Fibroblast of skin of right quadriceps (primary cell): ENCODE data around the gene SPEM2.
A peak's percentile ranks its signal among the peaks of the same experiment; 100 is the strongest.
"Not testable (repeated sequence)": the region's sequence is repeated elsewhere in the genome, so short reads cannot be mapped to it uniquely, and the experiment has no call there.

Source experiments
- DNase-seq: peaks from one replicate; pipeline ENCODE4 v3.0.0-alpha.2; 2013

Gene SPEM2

GRCh38 chr17:7443499-7444485 lies 18.4 kb downstream of the SPEM2 start:
- DNase-seq, result peak; percentile 49

GRCh38 chr17:7444682-7445618 lies 19.5 kb downstream of the SPEM2 start, which contains the start of gene CHRNB1:
TSS of gene CHRNB1 (plus strand) at chr17:7445061. CDS start at chr17:7445128, 67 bp downstream.
- DNase-seq, result no peak

DNA sequence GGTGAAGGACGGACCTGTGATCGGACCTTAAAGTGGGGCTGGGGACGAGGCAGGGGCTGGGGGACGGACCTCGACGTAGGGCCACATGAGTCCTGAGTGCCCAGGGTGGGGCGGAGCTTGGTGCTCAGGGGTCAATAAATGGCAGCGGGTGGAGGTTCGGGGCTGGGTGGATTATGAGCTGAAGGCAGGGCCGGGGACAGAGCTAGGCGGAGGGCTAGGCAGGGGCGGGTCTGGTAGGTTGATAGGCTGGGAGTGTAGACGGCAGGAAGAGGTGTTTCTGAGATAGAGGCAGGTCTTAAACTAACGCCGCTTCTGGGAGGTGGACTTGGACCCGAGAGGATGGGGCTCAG lies 20.2 kb downstream of the SPEM2 start:
- no peak for DNase-seq

GRCh38 chr17:7448461-7448860 lies 23.0 kb downstream of the SPEM2 start:
- DNase-seq, result no peak

DNA sequence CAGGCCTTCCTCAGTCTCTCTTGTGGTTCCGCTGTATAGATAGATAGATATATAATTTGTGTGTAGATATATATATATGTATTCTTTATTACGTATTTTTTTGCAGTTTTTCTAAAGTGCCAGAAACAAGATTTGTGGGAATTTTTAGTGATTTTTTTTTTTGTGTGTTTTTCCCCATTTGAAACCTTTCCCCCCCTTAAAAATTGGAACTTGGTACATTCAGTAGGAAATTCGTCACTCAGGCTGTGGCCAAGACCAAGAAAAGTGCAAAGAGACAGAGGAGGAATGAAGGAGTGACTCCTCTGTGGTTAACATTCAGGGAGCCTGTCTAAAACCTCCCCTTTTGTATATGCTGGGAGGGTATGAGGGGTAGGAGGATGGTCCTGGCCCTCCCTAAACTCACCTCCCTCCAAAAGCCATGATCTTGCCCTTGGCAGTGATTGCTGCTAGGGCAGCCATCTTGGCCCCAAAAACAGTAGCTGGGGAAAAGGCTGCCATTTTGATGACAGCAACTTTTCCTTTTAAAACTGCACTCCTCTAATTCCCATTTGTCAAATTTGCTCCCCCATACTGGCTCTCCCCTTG lies 34.6 kb downstream of the SPEM2 start:
- DNase-seq, result no peak

- no peak for DNase-seq
Measured at GRCh38 chr17:7460850-7461660, 35.6 kb downstream of the SPEM2 start.

DNA sequence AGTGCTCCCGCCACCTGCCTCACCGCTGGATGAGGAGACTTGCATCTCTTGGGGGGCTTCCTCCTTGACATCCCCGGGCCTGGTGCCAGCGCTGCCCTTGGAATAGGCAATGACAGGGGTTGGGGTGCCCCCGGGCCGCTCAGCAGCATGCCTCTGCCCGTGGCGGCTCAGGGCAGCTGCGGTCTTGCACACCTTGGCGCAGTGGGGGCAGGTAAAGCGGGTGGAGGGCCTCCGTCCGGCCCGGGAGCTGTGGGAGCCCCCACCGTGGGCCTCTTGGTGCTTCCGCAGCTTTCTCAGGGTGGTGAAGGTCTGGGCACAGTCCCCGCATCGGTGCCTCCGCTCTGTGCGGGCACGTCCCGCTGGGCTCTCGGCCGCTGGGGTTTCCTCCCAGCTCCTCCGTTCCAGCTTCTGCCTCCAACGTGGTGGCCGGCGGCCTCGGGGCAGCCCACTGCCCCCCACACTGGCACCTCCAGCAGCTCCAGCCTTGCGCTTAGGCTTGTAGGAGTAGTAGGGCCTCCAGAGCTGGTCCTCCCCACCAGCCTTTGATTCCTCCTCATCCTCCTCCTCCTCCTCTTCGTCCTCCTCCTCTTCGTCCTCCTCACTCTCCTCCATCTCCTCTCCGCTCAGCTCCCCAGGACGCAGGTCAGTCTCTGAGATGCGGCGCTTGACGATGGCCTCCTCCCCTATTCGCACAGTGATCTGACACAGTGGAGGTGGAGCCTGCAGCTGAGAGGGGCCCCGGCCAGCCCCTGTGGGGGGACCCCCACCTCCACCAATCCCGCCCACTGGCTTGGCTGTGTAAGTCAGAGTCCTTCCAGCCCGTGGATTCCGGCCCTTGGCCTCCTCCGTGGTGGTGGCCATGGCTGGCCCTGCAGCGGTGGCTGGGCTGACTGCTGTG lies 37.3 kb downstream of the SPEM2 start:
- no peak for DNase-seq

- DNase-seq, result no peak
Measured at GRCh38 chr17:7463372-7463846, 38.0 kb downstream of the SPEM2 start.

DNA sequence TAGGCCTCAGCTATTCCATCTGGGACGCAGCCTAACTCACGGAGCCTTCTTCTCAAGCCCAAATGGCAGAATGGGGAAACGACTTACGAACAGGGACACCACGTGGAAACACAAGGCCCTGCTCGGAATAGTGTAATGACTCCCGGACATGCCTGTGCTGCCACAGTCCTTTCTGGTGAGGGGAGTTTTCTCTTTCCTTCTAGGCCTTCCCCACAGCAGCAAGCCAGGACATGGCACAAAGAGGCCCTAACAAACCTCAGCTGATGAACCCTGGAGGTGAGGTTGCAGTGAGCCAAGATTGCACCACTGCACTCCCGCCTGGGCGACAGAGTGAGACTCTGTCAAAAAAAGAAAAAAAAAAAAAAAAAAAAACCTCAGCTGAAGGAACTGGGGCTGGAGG lies 38.7 kb downstream of the SPEM2 start:
- no peak for DNase-seq

- DNase-seq, result no peak
Measured at GRCh38 chr17:7465597-7466275, 40.3 kb downstream of the SPEM2 start.

DNA sequence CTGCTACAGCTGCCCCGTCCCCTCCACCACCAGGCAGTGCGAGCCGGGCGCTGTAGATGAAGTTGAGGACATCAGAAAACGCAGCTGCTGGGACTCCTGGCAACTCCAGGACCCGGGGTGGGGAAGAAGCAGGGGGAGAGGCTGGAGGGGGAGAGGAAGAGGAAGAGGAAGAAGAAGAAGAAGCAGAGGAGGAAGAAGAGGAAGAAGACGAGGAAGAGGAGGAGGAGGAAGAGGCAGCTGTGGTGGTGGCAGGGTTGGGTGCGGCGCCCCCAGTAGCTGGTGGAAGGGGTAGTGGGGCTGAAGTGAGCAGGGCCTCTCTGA lies 40.9 kb downstream of the SPEM2 start:
- no peak for DNase-seq

GRCh38 chr17:7466639-7467341 lies 41.4 kb downstream of the SPEM2 start:
- no peak for DNase-seq

GRCh38 chr17:7467498-7467897 lies 42.1 kb downstream of the SPEM2 start:
- no peak for DNase-seq

GRCh38 chr17:7468290-7468689 lies 42.9 kb downstream of the SPEM2 start:
- DNase-seq, result no peak

GRCh38 chr17:7468804-7469389 lies 43.5 kb downstream of the SPEM2 start:
- no peak for DNase-seq

DNA sequence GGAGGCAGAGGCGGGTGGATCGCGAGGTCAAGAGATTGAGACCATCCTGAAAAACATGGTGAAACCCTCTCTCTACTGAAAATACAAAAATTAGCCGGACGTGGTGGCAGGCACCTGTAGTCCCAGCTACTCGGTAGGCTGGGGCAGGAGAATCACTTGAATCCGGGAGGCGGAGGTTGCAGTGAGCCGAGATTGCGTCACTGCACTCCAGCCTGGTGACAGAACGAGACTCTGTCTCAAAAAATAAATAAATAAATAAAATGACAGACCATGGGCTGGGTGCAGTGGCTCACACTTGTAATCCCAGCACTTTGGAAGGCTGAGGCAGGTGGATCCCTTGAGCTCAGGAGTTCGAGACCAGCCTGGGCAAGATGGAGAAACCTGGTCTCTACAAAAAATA lies 44.4 kb downstream of the SPEM2 start:
- DNase-seq, result not testable (repeated sequence)

- DNase-seq, result not testable (repeated sequence)
Measured at GRCh38 chr17:7470457-7470973, 45.1 kb downstream of the SPEM2 start.

- DNase-seq, result no peak
Measured at GRCh38 chr17:7471729-7472128, 46.3 kb downstream of the SPEM2 start.

DNA sequence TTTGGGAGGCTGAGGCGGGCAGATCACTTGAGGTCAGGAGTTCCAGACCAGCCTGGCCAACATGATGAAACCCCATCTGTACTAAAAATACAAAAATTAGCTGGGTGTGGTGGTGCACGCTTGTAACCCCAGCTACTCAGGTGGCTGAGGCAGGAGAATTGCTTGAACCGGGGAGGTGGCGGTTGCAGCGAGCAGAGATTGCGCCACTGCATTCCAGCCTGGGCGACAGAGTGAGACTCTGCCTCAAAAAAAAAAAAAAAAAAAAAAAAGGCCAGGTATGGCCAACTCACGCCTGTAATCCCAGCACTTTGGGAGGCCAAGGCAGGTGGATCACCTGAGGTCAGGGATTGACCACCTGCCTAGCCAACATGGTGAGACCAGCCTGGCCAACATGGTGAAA lies 49.4 kb downstream of the SPEM2 start:
- not testable (repeated sequence) for DNase-seq
